DMS153 (cell line): Measurements from ENCODE around the gene GDNF.
A peak's percentile ranks its signal among the peaks of the same experiment; 100 is the strongest.

Experiments
- DNase-seq: peaks from one replicate; lab custom pipeline; 2025; lab: John Stamatoyannopoulos, UW

The GDNF gene

DNA sequence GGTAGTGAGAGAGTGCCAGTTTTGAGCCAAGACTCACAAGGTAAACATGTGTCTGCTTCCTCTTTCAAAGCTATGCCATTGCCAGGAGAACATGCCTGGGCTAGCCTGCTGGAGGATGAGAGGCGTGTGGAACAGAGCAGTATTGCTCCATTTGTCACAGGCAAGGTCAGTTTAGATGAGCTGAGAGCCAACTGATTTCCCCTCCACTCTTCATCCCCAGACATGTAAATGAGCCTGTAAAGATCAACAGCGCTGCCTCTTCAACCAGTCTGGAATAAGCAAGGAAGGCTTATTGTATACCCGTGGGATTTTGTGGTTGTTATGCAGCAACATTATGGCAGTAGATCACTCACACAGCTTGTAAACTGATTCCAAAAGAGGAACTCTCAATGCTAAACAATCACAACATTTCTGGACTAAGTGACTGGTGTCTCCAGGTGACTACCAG lies 8.2 kb upstream of the GDNF start:
- DNase-seq = peak; percentile 97

DNA sequence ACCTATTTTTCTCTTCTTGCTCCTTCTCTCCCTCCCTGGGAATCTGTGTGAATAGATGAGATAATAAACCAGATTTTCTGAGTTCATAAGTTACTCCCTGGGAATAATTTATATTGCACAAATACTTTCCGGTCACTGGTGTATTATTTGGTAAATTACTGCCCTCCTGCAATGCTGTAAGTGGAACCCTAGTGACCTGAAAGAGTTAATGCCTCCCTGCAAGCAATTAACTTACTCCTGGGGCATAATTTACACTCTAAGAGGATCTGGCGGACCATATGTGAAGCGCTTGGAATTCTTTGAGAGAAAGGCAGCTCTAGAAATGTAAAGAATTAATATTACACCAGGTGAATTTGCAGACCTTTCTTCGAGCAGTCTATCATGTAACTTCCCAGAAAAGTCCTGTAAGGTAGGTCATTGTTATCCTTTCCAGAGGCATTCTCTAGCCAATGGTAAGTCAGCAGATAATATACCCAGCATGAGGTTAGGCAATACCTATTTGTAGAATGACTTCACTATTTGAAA lies 7.0 kb upstream of the GDNF start:
- no peak for DNase-seq

- no peak for DNase-seq
Observed at GRCh38 chr5:37844009-37844408, 4.2 kb upstream of the GDNF start.

DNA sequence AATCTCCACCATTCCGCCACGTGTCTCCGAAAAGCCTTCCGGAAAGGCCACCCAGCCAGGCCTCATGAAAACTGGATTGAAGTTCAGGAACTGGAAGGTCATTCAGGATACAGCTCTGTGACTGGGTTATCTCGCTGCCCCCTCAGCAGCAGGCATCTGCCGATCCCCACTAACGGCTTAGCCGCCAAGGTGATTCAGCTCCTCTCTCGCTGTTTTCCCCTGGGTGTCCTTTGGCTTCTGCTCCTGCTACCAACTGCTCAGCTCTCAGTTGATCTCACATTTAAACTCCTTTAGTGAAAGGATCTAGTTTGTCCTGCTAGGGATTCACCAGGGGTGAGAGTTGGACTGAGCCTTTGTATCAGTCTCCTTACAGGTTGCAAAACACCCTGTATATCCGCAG lies 2.2 kb upstream of the GDNF start:
- DNase-seq = no peak

GRCh38 chr5:37841203-37841602 lies 1.4 kb upstream of the GDNF start:
- DNase-seq = peak; percentile 20

GRCh38 chr5:37840053-37841034 lies 503 bp upstream of the GDNF start:
- DNase-seq = no peak

DNA sequence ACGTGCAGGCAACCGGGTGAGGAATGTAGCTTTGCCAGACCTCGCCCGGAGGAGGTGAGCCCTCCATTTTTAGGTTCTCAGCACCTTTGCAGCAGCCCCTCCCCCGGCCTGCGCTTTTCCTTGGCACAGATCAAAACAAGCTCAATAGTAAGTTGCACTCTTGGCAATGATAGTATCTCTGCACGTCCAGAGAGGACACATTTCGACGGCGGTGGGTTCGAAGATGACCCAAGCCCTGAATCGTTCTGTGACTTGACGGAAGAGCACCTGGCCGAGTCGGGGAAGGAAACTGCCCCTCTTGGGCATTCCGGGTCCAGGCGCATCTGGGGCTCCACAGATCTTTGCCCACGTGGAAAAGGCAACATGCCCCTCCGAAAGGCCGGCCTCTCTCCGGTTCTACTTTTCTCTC lies 904 bp downstream of the GDNF start:
- DNase-seq = no peak

DNA sequence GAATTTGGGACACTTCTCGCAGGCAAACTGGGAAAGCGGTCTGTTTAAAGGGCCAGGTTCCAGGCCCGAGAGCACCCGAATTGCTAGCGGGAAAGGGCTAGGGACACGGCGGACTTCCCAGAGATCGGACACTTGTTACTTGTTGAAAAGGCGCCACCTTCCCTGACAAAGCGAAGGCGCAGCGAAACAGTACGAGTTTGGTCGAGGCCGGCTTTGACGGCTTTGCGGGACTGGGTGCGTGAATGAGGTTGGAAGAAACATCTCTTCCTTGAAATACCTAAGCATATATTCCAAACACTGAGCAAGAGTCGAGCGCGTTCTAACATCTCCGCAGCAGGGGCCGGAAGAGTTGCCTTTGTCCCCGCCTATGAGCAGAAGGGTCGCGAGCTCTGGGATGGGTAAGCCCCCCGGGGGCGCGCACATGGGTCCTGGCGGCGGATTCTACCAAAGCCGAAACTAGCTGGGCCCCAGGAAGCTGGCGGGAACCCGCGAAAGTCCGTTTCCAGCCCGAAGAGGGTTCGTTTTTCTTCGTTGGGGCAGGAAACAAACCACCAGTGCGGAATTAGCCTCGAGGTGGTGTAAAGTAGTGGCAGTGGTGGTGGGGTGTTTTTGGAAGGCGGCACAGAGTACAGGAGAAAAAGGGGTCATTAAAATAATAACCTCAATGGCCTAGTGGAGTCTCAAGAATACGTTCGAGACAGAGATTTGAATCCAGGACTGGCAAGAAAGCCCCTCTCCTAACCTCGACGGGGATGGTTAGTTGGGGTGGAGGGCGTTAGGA lies 1.5 kb downstream of the GDNF start:
- DNase-seq = no peak

- DNase-seq = peak; percentile 31
Observed at GRCh38 chr5:37837414-37838032, 2.3 kb downstream of the GDNF start.

- no peak for DNase-seq
Observed at GRCh38 chr5:37836592-37837413, 3.0 kb downstream of the GDNF start.

DNA sequence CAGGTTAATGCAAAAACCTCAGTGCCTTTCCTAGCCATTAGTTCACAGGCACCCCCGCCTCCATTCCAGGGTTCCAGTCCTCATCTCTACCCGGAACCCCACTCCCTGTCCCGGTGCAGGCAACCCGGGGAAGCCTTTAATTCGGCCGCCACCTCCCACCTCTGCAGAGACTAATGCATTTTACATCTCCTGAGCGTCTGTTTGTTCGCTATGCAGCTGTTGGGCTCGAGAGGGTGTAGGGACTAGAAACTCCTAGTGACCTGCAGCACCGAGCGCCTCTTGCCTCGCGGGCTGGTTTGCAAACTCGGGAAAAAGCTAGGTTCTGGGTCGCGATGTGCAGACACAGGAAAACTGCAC lies 3.6 kb downstream of the GDNF start:
- DNase-seq = no peak

DNA sequence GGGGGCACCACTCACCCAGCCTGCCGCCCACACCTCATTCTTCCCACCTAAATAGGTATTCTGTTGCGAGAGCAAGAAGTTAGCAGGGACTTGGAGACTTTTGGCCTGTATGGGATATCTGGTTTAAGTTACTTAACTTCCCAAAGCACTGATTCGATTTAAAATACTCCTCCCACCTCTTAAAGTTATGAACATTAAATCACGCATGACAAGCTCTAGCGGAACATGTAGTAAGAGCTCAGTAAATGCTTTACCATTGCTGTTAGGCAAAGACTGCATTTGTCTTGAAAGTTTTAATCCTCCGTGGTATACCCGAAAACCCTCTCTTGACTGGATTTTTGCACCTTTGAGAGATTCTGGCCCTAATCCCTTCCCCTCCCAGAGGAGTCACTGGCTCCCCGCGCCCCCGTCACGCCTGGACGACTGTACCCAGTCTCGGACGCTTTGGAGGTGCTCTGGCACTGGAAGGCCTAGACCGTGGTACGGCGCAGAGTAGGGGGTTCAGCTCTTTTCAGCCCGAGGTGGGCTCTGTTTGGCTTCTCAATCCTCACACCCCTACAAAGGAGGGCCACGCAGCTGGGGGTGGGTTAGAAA lies 4.4 kb downstream of the GDNF start:
- no peak for DNase-seq

DNA sequence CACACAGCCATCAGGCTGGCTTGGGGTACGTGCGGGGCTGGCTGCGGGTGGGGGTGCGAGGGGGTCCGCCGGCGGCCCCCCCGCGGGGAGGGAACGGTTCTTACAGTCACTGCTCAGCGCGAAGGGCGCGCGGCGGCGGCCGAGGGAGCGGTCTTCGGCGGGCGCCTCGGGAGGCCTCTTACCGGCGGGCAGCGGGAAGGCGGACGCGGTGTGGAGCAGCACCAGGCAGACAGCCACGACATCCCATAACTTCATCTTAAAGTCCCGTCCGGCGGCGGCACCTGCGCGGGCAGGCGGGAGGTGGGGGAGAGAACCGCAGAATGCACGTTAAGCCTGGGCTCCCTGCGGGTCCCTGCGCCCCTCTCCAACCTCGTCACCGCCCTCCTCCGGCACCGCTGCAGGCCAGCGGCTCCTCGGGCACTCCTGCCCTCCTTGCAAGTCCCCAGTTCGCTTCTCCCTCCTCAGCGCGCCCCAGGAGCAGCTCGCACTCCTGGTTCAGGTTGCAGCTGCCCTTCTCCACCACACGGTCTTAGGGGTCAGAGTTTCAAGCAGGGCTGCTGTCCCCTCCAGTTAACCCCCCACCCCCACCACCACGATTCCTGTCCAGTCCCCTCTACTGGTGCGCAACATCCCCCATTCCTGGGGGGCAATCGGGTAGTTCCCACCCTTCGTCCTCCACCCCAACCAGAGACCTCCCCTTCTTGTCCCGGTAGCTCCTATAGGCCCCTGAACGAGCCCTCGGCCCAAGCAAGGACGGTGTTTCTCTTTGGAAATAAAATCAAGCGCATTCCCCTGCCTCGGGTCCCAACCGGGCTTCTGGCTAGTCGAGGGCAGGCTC lies 5.1 kb downstream of the GDNF start:
- no peak for DNase-seq

DNA sequence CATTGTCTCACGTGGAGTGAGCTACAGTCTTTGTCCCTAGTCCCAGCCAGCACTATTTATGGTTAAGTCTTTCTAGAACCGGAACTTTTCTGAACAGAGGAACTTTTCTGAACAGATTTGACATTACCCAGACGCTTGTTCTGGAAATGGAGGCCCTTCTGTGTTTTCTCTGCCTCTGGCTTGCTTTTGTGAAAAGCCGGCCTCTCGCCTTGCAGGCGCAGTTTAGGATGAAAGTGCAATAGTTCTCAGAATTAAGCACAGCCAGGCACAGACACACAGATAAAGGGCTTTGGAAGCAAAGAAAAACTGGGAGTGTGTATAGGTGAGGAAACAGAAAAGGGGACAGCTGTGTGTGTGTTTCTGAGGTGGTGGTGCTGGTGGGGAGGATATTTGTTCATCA lies 5.9 kb downstream of the GDNF start:
- no peak for DNase-seq

DNA sequence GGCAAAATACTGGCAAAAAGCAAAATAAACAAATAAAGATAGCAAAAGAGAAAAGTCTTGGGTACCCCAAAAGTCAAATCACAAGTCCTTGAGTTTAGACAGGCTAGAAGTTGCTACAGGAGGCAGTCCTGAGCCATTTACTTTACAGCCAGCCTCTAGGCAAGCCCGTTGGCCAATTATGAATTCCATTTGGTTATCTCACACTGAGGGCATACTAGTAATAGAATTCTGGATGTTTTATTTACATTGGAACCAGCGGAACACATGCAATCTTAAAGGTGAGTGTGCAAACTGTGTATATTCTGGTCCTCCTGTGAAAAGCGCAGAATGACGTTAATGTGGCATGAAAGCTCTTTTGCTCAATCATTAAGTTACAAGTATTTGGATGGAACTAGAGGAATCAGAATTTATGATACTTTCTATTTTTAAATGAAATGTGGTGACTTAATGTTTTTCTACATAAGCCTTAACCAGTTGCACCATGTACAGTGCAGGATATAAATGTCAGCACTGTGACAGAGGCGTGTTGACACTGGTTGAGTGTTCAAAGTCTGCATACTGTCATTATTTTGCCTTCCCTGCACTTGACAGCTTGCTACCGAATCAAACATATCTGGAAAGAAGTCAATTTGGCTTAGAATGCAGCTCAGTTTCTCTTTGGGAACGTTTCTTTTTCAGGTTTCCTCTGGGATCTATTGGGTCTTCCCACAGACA lies 7.9 kb downstream of the GDNF start:
- DNase-seq = no peak

DNA sequence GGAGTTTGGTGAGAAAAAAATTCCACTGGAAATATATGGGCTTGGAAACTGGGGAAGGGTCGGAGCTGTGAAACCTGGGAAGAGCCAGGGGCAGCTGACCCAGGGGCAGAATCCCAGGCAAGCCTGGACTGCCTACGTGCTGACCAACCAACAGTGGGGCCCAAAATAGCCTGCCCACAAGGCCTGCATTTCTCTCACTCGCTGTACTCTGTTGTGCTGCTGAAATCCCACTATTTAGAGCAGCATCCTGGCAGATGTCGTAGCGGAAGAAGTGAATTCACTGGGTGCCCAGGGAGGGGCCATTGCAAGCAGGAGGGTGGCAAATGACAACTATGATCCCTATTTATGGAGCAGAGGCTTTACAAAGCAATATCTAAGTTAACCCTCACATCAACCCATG lies 9.5 kb downstream of the GDNF start:
- no peak for DNase-seq

DNA sequence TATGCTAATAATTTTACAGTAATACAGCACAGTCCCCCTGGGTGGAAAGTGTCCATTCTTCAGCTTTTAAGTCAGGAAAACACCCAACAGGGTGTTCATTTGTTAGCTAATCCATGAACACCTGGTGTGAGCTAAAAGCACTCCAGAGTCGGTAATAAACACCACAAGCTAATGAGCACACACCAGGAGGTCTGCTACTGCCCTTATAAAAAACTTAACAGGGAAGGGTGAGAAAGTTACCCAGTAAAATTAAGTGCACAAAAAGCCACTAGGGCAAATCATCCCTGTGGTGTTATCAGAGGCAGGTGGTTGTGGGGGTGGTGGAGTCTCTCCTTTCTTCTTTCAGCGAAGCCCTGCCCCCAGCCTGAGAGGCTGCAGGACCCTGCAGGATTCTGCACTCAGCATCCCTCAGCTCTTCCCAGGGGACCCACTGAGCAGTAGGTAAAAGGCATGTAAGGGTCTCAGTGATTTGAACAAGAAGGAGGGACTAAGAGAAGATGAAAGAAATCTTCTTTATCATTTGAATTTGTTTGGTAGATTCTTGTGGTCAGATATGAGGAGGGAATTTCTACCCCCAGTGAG lies 14.4 kb downstream of the GDNF start:
- no peak for DNase-seq

GRCh38 chr5:37823433-37824152 lies 16.2 kb downstream of the GDNF start:
- DNase-seq = no peak
